ENCODE measurements around the gene C12orf57.

C12orf57 gene

GRCh38 chr12:6963791-6964413 is 20.1 kb downstream of the C12orf57 start:
- no peaks in the 10 kb centered on the region for H3K9me3 Mint-ChIP-seq
- DNase-seq = no peak
- H3K27ac Mint-ChIP-seq = peak overlapping the region; percentile 70
- peaks cover 78% of the 10 kb centered on the region for H3K4me1 Mint-ChIP-seq
- H3K27me3 Mint-ChIP-seq = no peaks in the 10 kb centered on the region
- H3K36me3 Mint-ChIP-seq = peaks cover 56% of the 10 kb centered on the region
- H3K4me3 Mint-ChIP-seq = no peak overlapping the region
- CTCF ChIA-PET = interaction anchor here (0.5 to 12.3 kb wide), 10 partner anchors 9 to 149 kb away, joined by 3 to 491 read pairs (median 6); partner anchors contain the start of genes C12orf57, LPCAT3, PTPN6 and RNU7-1

GRCh38 chr12:6964605-6965025 is 20.8 kb downstream of the C12orf57 start:
- Mint-ChIP-seq H3K4me3 (no peak overlapping the region), H3K36me3 (peaks cover 54% of the 10 kb centered on the region), H3K4me1 (peaks cover 77% of the 10 kb centered on the region), H3K27me3 (no peaks in the 10 kb centered on the region), H3K27ac (peak overlapping the region; percentile 83), H3K9me3 (no peaks in the 10 kb centered on the region)
- CTCF ChIA-PET = interaction anchor here (0.7 to 12.3 kb wide), 12 partner anchors 10 to 149 kb away, joined by 3 to 491 read pairs (median 5); partner anchors contain the start of genes C12orf57, LPCAT3, PTPN6 and RNU7-1
- no peak for DNase-seq

GRCh38 chr12:6965026-6965661 is 21.3 kb downstream of the C12orf57 start:
- H3K36me3 Mint-ChIP-seq = peaks cover 55% of the 10 kb centered on the region
- no peaks in the 10 kb centered on the region for H3K9me3 Mint-ChIP-seq
- DNase-seq = peak; percentile 92
- H3K27ac Mint-ChIP-seq = peak overlapping the region; percentile 83
- CTCF ChIA-PET = interaction anchor here (0.7 to 12.3 kb wide), 13 partner anchors 9 to 148 kb away, joined by 3 to 491 read pairs (median 5); partner anchors contain the start of genes C12orf57, LPCAT3, PTPN6 and RNU7-1
- no peaks in the 10 kb centered on the region for H3K27me3 Mint-ChIP-seq
- H3K4me3 Mint-ChIP-seq = no peak overlapping the region
- H3K4me1 Mint-ChIP-seq = peaks cover 74% of the 10 kb centered on the region

- H3K4me3 Mint-ChIP-seq = no peak overlapping the region
- H3K27me3 Mint-ChIP-seq = no peaks in the 10 kb centered on the region
- peaks cover 50% of the 10 kb centered on the region for H3K36me3 Mint-ChIP-seq
- DNase-seq = no peak
- H3K27ac Mint-ChIP-seq = peak overlapping the region; percentile 83
- CTCF ChIA-PET = interaction anchor here (1.6 to 12.3 kb wide), 5 partner anchors 9 to 147 kb away, joined by 5 to 491 read pairs (median 11); partner anchors contain the start of genes C12orf57, PTPN6, RNU7-1 and SPSB2
- peaks cover 68% of the 10 kb centered on the region for H3K4me1 Mint-ChIP-seq
- no peaks in the 10 kb centered on the region for H3K9me3 Mint-ChIP-seq
These were observed 21.9 kb downstream of the C12orf57 start for GRCh38 chr12:6965714-6966113.

GRCh38 chr12:6966351-6966750 is 22.5 kb downstream of the C12orf57 start:
- CTCF ChIA-PET = interaction anchor here (1.6 to 12.3 kb wide), 4 partner anchors 10 to 147 kb away, joined by 5 to 491 read pairs (median 18); partner anchors contain the start of genes C12orf57, PTPN6 and RNU7-1
- Mint-ChIP-seq H3K4me3 (no peak overlapping the region), H3K9me3 (no peaks in the 10 kb centered on the region), H3K27ac (peak overlapping the region; percentile 62), H3K36me3 (peaks cover 48% of the 10 kb centered on the region), H3K27me3 (no peaks in the 10 kb centered on the region), H3K4me1 (peaks cover 64% of the 10 kb centered on the region)
- DNase-seq = no peak

GRCh38 chr12:6967651-6968100 is 23.9 kb downstream of the C12orf57 start:
- H3K27ac Mint-ChIP-seq = no peak overlapping the region
- peaks cover 66% of the 10 kb centered on the region for H3K4me1 Mint-ChIP-seq
- peaks cover 45% of the 10 kb centered on the region for H3K36me3 Mint-ChIP-seq
- DNase-seq = no peak
- H3K9me3 Mint-ChIP-seq = no peaks in the 10 kb centered on the region
- H3K27me3 Mint-ChIP-seq = no peaks in the 10 kb centered on the region
- H3K4me3 Mint-ChIP-seq = no peak overlapping the region
- CTCF ChIA-PET = interaction anchor here (0.9 to 2.5 kb wide), 6 partner anchors 16 to 145 kb away, joined by 4 to 42 read pairs (median 9); partner anchors contain the start of genes C12orf57, C1RL, PTPN6 and RNU7-1

GRCh38 chr12:6968426-6968825 is 24.6 kb downstream of the C12orf57 start:
- Mint-ChIP-seq H3K36me3 (peaks cover 45% of the 10 kb centered on the region), H3K4me3 (peak overlapping the region; percentile 100), H3K4me1 (peaks cover 69% of the 10 kb centered on the region), H3K9me3 (no peaks in the 10 kb centered on the region), H3K27ac (no peak overlapping the region), H3K27me3 (no peaks in the 10 kb centered on the region)
- CTCF ChIA-PET = interaction anchor here (0.6 to 2.5 kb wide), 10 partner anchors 17 to 144 kb away, joined by 3 to 42 read pairs (median 6); partner anchors contain the start of genes C12orf57, C1RL, PTPN6 and RNU7-1
- DNase-seq = no peak

GRCh38 chr12:6970096-6970527 is 26.3 kb downstream of the C12orf57 start:
- Mint-ChIP-seq H3K4me1 (peaks cover 63% of the 10 kb centered on the region), H3K4me3 (peak overlapping the region; percentile 100), H3K9me3 (no peaks in the 10 kb centered on the region), H3K36me3 (peaks cover 53% of the 10 kb centered on the region), H3K27me3 (no peaks in the 10 kb centered on the region), H3K27ac (peak overlapping the region; percentile 98)
- no peak for DNase-seq
- CTCF ChIA-PET = no interaction called here

GRCh38 chr12:6974180-6974579 is 30.4 kb downstream of the C12orf57 start:
- CTCF ChIA-PET = interaction anchor here (1.2 kb wide), 1 partner anchor 69 kb away, joined by 3 read pairs; no protein-coding TSS in a partner anchor
- H3K27me3 Mint-ChIP-seq = no peaks in the 10 kb centered on the region
- H3K27ac Mint-ChIP-seq = no peak overlapping the region
- H3K4me1 Mint-ChIP-seq = peaks cover 44% of the 10 kb centered on the region
- no peak for DNase-seq
- no peaks in the 10 kb centered on the region for H3K9me3 Mint-ChIP-seq
- no peak overlapping the region for H3K4me3 Mint-ChIP-seq
- H3K36me3 Mint-ChIP-seq = peaks cover 50% of the 10 kb centered on the region

- H3K9me3 Mint-ChIP-seq = no peaks in the 10 kb centered on the region
- CTCF ChIA-PET = interaction anchor here (0.9 to 1.9 kb wide), 4 partner anchors 11 to 117 kb away, joined by 3 to 4 read pairs (median 3); no protein-coding TSS in a partner anchor
- H3K4me3 Mint-ChIP-seq = no peak overlapping the region
- peak overlapping the region; percentile 47 for H3K27ac Mint-ChIP-seq
- H3K27me3 Mint-ChIP-seq = no peaks in the 10 kb centered on the region
- peaks cover 45% of the 10 kb centered on the region for H3K36me3 Mint-ChIP-seq
- no peak for DNase-seq
- H3K4me1 Mint-ChIP-seq = peaks cover 39% of the 10 kb centered on the region
These were observed 31.6 kb downstream of the C12orf57 start for GRCh38 chr12:6975297-6976032.

GRCh38 chr12:6977653-6978052 is 33.8 kb downstream of the C12orf57 start:
- CTCF ChIA-PET = no interaction called here
- Mint-ChIP-seq H3K4me1 (peaks cover 23% of the 10 kb centered on the region), H3K36me3 (peaks cover 39% of the 10 kb centered on the region), H3K27me3 (no peaks in the 10 kb centered on the region), H3K9me3 (no peaks in the 10 kb centered on the region), H3K4me3 (no peak overlapping the region), H3K27ac (no peak overlapping the region)
- no peak for DNase-seq

GRCh38 chr12:6978188-6978587 is 34.4 kb downstream of the C12orf57 start:
- DNase-seq = no peak
- Mint-ChIP-seq H3K27me3 (no peaks in the 10 kb centered on the region), H3K4me1 (peaks cover 18% of the 10 kb centered on the region), H3K27ac (peak overlapping the region; percentile 39), H3K9me3 (no peaks in the 10 kb centered on the region), H3K4me3 (no peak overlapping the region), H3K36me3 (peaks cover 42% of the 10 kb centered on the region)
- CTCF ChIA-PET = no interaction called here

- no peak for DNase-seq
- peak overlapping the region; percentile 39 for H3K27ac Mint-ChIP-seq
- no peaks in the 10 kb centered on the region for H3K9me3 Mint-ChIP-seq
- CTCF ChIA-PET = no interaction called here
- no peak overlapping the region for H3K4me3 Mint-ChIP-seq
- H3K4me1 Mint-ChIP-seq = peaks cover 16% of the 10 kb centered on the region
- no peaks in the 10 kb centered on the region for H3K27me3 Mint-ChIP-seq
- H3K36me3 Mint-ChIP-seq = peaks cover 45% of the 10 kb centered on the region
These were observed 34.8 kb downstream of the C12orf57 start for GRCh38 chr12:6978611-6979011.

GRCh38 chr12:6979021-6979420 is 35.2 kb downstream of the C12orf57 start:
- CTCF ChIA-PET = no interaction called here
- Mint-ChIP-seq H3K4me3 (no peak overlapping the region), H3K4me1 (peaks cover 13% of the 10 kb centered on the region), H3K27me3 (no peaks in the 10 kb centered on the region), H3K36me3 (peaks cover 41% of the 10 kb centered on the region), H3K9me3 (no peaks in the 10 kb centered on the region), H3K27ac (no peak overlapping the region)
- no peak for DNase-seq
